HepG2 (cell line): ENCODE results near the gene SBNO2. TPM values are rescaled to one million over a fixed set of nuclear protein-coding genes. Genes with fewer than 3 reads are reported as not detected.

Source experiments
- BORCS8-MEF2B ChIP-seq: sonication (generic); formaldehyde crosslinking; IDR thresholded peaks from 2 replicates; pipeline ENCODE4 v1.8.0; 2022; ENCODE audit warnings: mild to moderate bottlenecking, missing genetic modification reagents
- CBX1 ChIP-seq: IDR thresholded peaks from one replicate; pipeline ENCODE4 v1.6.1; 2016; ENCODE audit warnings: antibody characterized with exemption, low read depth
- EEA1 ChIP-seq: sonication (generic); formaldehyde crosslinking; IDR thresholded peaks from 2 replicates; pipeline ENCODE4 v1.5.1; 2020; ENCODE audit warnings: mild to moderate bottlenecking, missing genetic modification reagents, borderline replicate concordance
- FOSL2 ChIP-seq: sonication (generic); formaldehyde crosslinking; IDR thresholded peaks from 2 replicates; pipeline ENCODE4 v1.4.0; 2020; ENCODE audit warnings: missing genetic modification reagents
- HBP1 ChIP-seq: IDR thresholded peaks from 2 replicates; pipeline ENCODE4 v1.6.1; 2016; ENCODE audit warnings: low read depth, control low read depth
- HOXA9 ChIP-seq: sonication (generic); formaldehyde crosslinking; IDR thresholded peaks from 2 replicates; pipeline ENCODE4 v1.8.1; 2022; ENCODE audit warnings: missing genetic modification reagents, mild to moderate bottlenecking, moderate library complexity, borderline replicate concordance
- JUN ChIP-seq: sonication (generic); formaldehyde crosslinking; IDR thresholded peaks from 2 replicates; pipeline ENCODE4 v1.4.0; 2020; ENCODE audit warnings: mild to moderate bottlenecking, missing genetic modification reagents
- MIER3 ChIP-seq: IDR thresholded peaks from 2 replicates; pipeline ENCODE4 v1.6.1; 2016; ENCODE audit warnings: missing compliant biosample characterization, borderline replicate concordance
- NR2F1 ChIP-seq, 2 experiments: fragments of 450-650 bp in 1 of 2; formaldehyde crosslinking in 1 of 2; IDR thresholded peaks; 2 replicates each; pipeline versions ENCODE4 v1.5.0 to v1.6.1; 2016 to 2020; ENCODE audit warnings: mild to moderate bottlenecking in 1 of 2, missing compliant biosample characterization in 1 of 2, missing genetic modification reagents in 1 of 2, moderate library complexity in 1 of 2
- NR2F2 ChIP-seq: IDR thresholded peaks from 2 replicates; pipeline ENCODE4 v1.6.1; 2012; ENCODE audit warnings: low read depth, inconsistent platforms, borderline replicate concordance
- REL ChIP-seq: sonication (generic); formaldehyde crosslinking; conservative IDR thresholded peaks from 2 replicates; pipeline ENCODE4 v1.8.0; 2022; ENCODE audit warnings: mild to moderate bottlenecking, missing genetic modification reagents, moderate library complexity
- SCMH1 ChIP-seq: sonication (generic); formaldehyde crosslinking; IDR thresholded peaks from 2 replicates; pipeline ENCODE4 v1.9.0; 2021; ENCODE audit warnings: missing genetic modification reagents, mild to moderate bottlenecking, borderline replicate concordance
- SKI ChIP-seq: fragments of 450-650 bp; IDR thresholded peaks from one replicate; pipeline ENCODE4 v1.6.1; 2018; ENCODE audit warnings: mild to moderate bottlenecking; ENCODE audit not compliant: partially characterized antibody
- TARDBP ChIP-seq: sonication (generic); formaldehyde crosslinking; IDR thresholded peaks from 2 replicates; pipeline ENCODE4 v1.8.0; 2022; ENCODE audit warnings: mild to moderate bottlenecking, missing genetic modification reagents
- TFDP1 ChIP-seq: IDR thresholded peaks from 2 replicates; pipeline ENCODE4 v1.6.1; 2016; ENCODE audit warnings: missing compliant biosample characterization, missing genetic modification reagents, borderline replicate concordance
- ZNF20 ChIP-seq: sonication (generic); formaldehyde crosslinking; IDR thresholded peaks from 2 replicates; pipeline ENCODE4 v1.4.0; 2020; ENCODE audit warnings: mild to moderate bottlenecking, moderate library complexity, missing genetic modification reagents
- ZNF205 ChIP-seq: IDR thresholded peaks from 2 replicates; pipeline ENCODE4 v1.6.1; 2018; ENCODE audit warnings: missing biosample characterization, missing genetic modification reagents
- ZNF224 ChIP-seq: sonication (generic); formaldehyde crosslinking; IDR thresholded peaks from 2 replicates; pipeline ENCODE4 v1.5.0; 2020; ENCODE audit warnings: mild to moderate bottlenecking, missing genetic modification reagents
- ZNF264 ChIP-seq: sonication (generic); formaldehyde crosslinking; IDR thresholded peaks from 2 replicates; pipeline ENCODE4 v1.4.0; 2020; ENCODE audit warnings: missing genetic modification reagents
- ZNF274 ChIP-seq: sonication (generic); formaldehyde crosslinking; IDR thresholded peaks from 2 replicates; pipeline ENCODE4 v1.5.1; 2020; ENCODE audit warnings: mild to moderate bottlenecking, missing genetic modification reagents
- ZNF503 ChIP-seq: sonication (generic); formaldehyde crosslinking; IDR thresholded peaks from 2 replicates; pipeline ENCODE4 v1.4.0; 2020; ENCODE audit warnings: missing genetic modification reagents
- ZNF557 ChIP-seq: sonication (generic); formaldehyde crosslinking; IDR thresholded peaks from 2 replicates; pipeline ENCODE4 v1.4.0; 2020; ENCODE audit warnings: missing genetic modification reagents
- ZNF775 ChIP-seq: sonication (generic); formaldehyde crosslinking; IDR thresholded peaks from 2 replicates; pipeline ENCODE4 v1.4.0; 2020; ENCODE audit warnings: missing genetic modification reagents, mild to moderate bottlenecking, moderate library complexity, borderline replicate concordance
- polyA plus RNA-seq, 8 experiments: library from polyadenylated mRNA; depleted of rRNA in 3 of 8; stranded (reverse) in 7 of 8; unstranded in 1 of 8; fragments of >200 nt; fragmentation: Illumina TruSeq in 4 of 8; extraction: Trizol in 4 of 8; gene quantifications; 2 replicates each; pipeline versions ENCODE4 v1.2.1 to v1.2.3, GENCODE V29; 2011 to 2016; ENCODE audit warnings: low read depth in 4 of 8, missing spikeins in 1 of 8, mixed read lengths in 1 of 8; ENCODE audit not compliant: insufficient read depth in 1 of 8
- total RNA-seq, 5 experiments: library from RNA; depleted of rRNA; stranded (reverse); fragments of >200 nt; fragmentation: Illumina TruSeq; extraction: Trizol; gene quantifications; 2 replicates each; pipeline ENCODE4 v1.2.3, GENCODE V29; 2016; ENCODE audit warnings: low read depth in 1 of 5
- TF ChIP-seq, protein P1 (sequence below): fragments of 450-650 bp; IDR thresholded peaks from 2 replicates; pipeline ENCODE4 v1.6.1; 2016

SBNO2 gene
- total and polyA plus RNA-seq, 2 of the 13 experiments (the other 11 are each of a cell fraction or from before 2014, with no cell fraction given), result 8.6 to 10.4 TPM

DNA sequence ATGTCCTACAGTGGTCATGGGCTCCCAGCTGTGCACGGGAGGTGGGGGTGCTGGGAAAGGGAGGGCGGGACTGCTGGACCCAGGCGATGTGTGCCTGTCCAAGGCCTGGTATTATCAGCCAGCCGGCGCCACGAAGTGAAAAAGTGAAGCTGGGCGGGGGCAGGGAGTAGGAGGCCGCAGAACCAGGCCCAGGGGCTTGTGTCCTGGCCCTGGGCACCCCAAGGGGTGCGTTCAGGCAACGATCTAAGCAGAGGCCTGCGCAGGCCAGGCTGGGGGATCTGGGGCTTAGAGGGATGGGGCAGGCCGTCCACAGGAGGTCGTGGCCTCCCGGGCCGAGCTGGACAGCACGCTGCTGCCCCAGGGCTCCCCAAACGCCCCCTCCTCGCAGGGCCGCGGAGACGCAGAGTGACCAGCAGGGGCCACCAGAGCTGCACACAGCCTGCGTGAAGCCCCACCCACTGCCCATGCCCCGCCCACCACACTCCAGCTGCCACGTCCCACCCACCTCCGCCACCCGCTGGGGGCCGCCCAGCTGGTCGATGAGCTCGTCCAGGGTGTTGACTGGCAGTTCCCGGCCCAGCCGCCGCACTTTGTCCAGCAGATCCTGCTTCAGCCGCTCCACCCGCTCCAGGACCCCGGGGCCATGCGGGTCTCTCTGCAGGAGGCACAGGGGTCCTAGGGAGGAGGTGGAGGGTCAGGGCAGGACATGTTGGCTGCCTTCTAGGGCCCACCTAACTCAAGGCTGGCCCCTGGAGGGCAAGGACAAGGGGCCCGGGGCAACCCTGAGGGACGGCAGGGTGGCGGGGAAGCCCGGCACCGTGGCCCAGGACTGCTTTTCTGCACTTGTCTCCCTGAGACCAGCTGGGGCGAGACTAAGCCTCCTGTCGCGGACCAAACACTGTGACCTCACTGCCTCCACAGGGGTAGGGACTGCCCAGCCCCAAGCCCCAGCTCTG lies 60.8 kb downstream of the SBNO2 start (continued):
- TF ChIP-seq ZNF503 (CRISPR knock-in tag) (no peak), CBX1 (peak; percentile 27), ZNF274 (no peak; the same call in 1 of the 2 replicates), TFDP1 (CRISPR knock-in tag) (peak; percentile 16; the same call in 1 of the 2 replicates), JUN (CRISPR knock-in tag) (no peak), BORCS8-MEF2B (CRISPR knock-in tag) (peak; percentile 45; the same call in 1 of the 2 replicates), ZNF205 (CRISPR knock-in tag) (peak; percentile 58; the same call in 1 of the 2 replicates), HOXA9 (CRISPR knock-in tag) (no peak), TARDBP (CRISPR knock-in tag) (peak; percentile 84), ZNF224 (CRISPR knock-in tag) (no peak), HBP1 (CRISPR knock-in tag) (0 out of 2 replicates have a peak, but pooled peaks have one; percentile 26), MIER3 (CRISPR knock-in tag) (peak; percentile 82; the same call in 1 of the 2 replicates), ZNF264 (CRISPR knock-in tag) (0 out of 2 replicates have a peak, but pooled peaks have one; percentile 36), REL (CRISPR knock-in tag) (0 out of 2 replicates have a peak, but pooled peaks have one; percentile 36), ZNF20 (CRISPR knock-in tag) (no peak), ZNF557 (CRISPR knock-in tag) (no peak), ZNF775 (no peak), SCMH1 (CRISPR knock-in tag) (no peak), EEA1 (CRISPR knock-in tag) (no peak), FOSL2 (CRISPR knock-in tag) (no peak), NR2F2 (no peak), NR2F1 (CRISPR knock-in tag; IDR thresholded peaks at IDR 0.05) (no peak), SKI (no peak)
- TF ChIP-seq, protein P1, sequence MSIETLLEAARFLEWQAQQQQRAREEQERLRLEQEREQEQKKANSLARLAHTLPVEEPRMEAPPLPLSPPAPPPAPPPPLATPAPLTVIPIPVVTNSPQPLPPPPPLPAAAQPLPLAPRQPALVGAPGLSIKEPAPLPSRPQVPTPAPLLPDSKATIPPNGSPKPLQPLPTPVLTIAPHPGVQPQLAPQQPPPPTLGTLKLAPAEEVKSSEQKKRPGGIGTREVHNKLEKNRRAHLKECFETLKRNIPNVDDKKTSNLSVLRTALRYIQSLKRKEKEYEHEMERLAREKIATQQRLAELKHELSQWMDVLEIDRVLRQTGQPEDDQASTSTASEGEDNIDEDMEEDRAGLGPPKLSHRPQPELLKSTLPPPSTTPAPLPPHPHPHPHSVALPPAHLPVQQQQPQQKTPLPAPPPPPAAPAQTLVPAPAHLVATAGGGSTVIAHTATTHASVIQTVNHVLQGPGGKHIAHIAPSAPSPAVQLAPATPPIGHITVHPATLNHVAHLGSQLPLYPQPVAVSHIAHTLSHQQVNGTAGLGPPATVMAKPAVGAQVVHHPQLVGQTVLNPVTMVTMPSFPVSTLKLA, result peak; percentile 62; the same call in 1 of the 2 replicates
